SJSA1 (cell line): ENCODE data around the gene AFAP1. TPM values are rescaled to one million over a fixed set of nuclear protein-coding genes. Genes with fewer than 3 reads are reported as not detected.
A peak's percentile ranks its signal among the peaks of the same experiment; 100 is the strongest.

ENCODE experiments used
- DNase-seq, 2 experiments: peaks; one replicate each; pipeline ENCODE4 v3.0.0-alpha.2; 2015 to 2020; ENCODE audit warnings: low spot score in 2 of 2, low read depth in 1 of 2
- H3K27ac ChIP-seq: fragments of 250-450 bp; sonication (Bioruptor Pico); 2 replicates; pipeline ENCODE4 v1.5.1; 2020; ENCODE audit warnings: mild to moderate bottlenecking, moderate library complexity
- H3K27me3 ChIP-seq: fragments of 250-450 bp; sonication (Bioruptor Pico); replicated peaks from 2 replicates; pipeline ENCODE4 v1.5.1; 2020; ENCODE audit warnings: mild to moderate bottlenecking, moderate library complexity
- H3K36me3 ChIP-seq: fragments of 250-450 bp; sonication (Bioruptor Pico); 2 replicates; pipeline ENCODE4 v1.5.1; 2020; ENCODE audit warnings: mild to moderate bottlenecking
- H3K4me1 ChIP-seq: fragments of 250-450 bp; sonication (Bioruptor Pico); replicated peaks from 2 replicates; pipeline ENCODE4 v1.6.1; 2021; ENCODE audit warnings: mild to moderate bottlenecking
- H3K4me3 ChIP-seq: fragments of 250-450 bp; sonication (Bioruptor Pico); 2 replicates; pipeline ENCODE4 v1.5.1; 2020; ENCODE audit warnings: mild to moderate bottlenecking
- H3K9me3 ChIP-seq: fragments of 250-450 bp; sonication (Bioruptor Pico); replicated peaks from 2 replicates; pipeline ENCODE4 v1.5.1; 2020; ENCODE audit warnings: mild to moderate bottlenecking
- total RNA-seq: library from RNA; depleted of rRNA; stranded (reverse); fragments of >200 nt; shearing (Covaris generic); gene quantifications from 2 replicates; pipeline ENCODE4 v1.2.3, GENCODE V29; 2014

Gene AFAP1
- total RNA-seq, 1 experiment from 2014 or later: 47.4 TPM

DNA sequence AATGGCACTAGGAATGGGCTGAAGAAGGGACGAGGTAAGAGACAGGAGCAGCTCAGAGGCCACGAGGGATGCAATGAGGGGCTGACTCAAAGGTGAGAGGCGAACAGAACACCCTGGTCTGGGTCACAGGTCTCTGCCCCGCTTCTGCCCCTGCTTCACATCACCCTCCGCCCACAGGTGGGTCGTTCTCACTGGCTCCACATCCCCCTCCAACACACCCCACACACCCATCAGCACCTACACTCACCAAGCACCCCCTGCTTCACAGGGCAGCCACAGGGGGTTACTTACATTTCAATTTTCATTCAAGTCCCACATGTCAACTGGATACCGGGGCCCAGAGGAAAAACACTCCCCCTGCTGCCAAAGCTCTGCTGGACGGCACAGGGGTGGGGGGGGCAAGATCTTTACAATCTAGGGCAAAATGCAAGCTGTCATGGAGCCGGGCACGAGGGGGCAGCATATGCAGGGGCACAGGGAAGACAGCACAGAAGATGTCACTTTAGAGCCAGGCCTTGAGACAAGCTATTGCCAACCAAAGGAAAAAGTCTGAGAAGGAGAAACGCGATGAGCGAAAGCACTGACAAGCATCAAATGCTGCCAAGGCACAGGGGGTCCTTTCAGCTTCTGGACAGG, 94.0 kb downstream of the AFAP1 start:
- Histone ChIP-seq H3K27ac (peak overlapping the region; percentile 98), H3K36me3 (peaks cover 33% of the 10 kb centered on the region), H3K4me3 (no peak overlapping the region), H3K4me1 (peaks cover 82% of the 10 kb centered on the region), H3K27me3 (no peaks in the 10 kb centered on the region), H3K9me3 (no peaks in the 10 kb centered on the region)
- DNase-seq: peak in 1 of 2 experiments; percentile 54

DNA sequence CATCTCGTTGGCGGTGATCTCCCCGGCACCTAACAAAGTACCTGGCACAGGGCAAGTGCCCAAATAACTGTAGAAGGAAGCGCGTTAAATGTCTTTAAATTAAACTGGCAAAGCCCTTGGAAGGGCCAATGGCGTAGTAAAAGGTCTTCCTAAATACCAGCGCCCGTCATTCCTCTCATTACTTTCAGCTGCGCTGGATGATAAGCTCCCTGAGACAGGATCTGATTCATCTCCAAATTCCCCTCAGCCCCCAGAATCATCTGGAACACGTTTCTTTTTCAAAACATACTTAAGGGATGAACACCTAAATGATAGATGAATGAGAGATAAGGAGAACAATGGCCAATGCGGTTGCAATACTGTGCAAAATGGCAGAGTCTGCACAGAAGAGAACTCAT, 95.1 kb downstream of the AFAP1 start:
- peaks cover 74% of the 10 kb centered on the region for H3K4me1 ChIP-seq
- H3K4me3 ChIP-seq: no peak overlapping the region
- DNase-seq: peak; percentile 82 to 94
- H3K27me3 ChIP-seq: no peaks in the 10 kb centered on the region
- H3K36me3 ChIP-seq: peaks cover 36% of the 10 kb centered on the region
- H3K9me3 ChIP-seq: no peaks in the 10 kb centered on the region
- H3K27ac ChIP-seq: peak overlapping the region; percentile 98

DNA sequence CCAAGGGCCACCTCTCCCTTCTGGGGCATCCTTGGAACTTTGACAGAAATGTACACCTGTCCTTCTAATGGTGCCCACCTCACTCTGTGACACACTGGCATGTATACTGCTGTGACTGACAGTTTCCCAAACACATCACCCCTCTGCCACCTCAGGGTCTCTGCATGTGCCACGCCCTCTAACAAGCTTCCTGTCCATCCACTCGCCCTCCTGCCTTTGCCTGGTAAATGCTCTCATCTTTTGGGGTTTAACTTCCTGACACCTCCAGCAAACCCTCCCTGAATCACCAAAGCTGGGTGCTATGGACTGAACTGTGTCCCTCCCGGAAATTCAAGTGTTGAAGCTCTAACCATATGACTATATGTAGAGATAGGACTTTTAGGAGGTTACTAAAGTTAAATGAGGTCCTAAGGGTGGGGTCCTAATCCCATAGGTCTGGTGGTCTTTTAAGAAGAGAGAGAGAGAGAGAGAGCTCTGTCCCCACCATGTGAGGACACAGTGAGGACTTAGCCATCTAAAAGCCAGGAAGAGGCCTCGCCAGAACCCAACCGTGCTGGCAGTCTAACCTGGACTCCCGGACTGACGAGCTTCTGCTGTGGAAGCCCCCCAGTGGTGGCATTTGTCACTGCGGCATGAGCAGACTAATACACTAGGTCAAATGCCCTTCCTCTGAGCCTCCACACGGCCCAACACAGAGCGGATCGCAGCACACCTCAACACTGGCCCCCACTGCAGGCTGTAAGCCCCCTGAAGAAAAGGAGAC, 95.6 kb downstream of the AFAP1 start:
- H3K4me3 ChIP-seq: no peak overlapping the region
- DNase-seq: peak; percentile 91 to 95
- no peaks in the 10 kb centered on the region for H3K27me3 ChIP-seq
- peak overlapping the region; percentile 98 for H3K27ac ChIP-seq
- H3K36me3 ChIP-seq: peaks cover 33% of the 10 kb centered on the region
- peaks cover 68% of the 10 kb centered on the region for H3K4me1 ChIP-seq
- H3K9me3 ChIP-seq: no peaks in the 10 kb centered on the region

- peaks cover 46% of the 10 kb centered on the region for H3K36me3 ChIP-seq
- DNase-seq: peak; percentile 91 to 97
- H3K9me3 ChIP-seq: no peaks in the 10 kb centered on the region
- peaks cover 59% of the 10 kb centered on the region for H3K4me1 ChIP-seq
- H3K27ac ChIP-seq: peak overlapping the region; percentile 98
- H3K27me3 ChIP-seq: no peaks in the 10 kb centered on the region
- H3K4me3 ChIP-seq: 0 out of 2 replicates have a peak overlapping the region, but pooled peaks have one; percentile 3
Measured at GRCh38 chr4:7842384-7843279, 97.0 kb downstream of the AFAP1 start.

DNA sequence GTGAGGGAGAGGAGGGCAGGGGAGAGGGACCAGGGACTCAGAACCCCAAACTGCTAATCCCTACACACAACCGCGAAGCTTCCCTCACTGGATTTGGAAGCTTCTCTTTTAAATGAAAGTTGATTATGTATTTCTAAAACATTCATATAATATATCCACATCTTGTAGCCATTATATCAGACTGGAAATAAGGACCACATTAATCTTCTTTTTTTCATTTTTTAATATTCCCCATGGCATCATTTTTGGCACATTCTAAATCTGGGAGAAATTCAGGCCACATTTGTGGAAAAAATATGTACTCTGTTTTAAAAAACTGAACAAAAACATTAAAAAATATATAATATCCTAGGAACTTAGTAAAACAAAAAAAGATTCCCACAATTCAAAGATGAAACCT, 97.8 kb downstream of the AFAP1 start:
- Histone ChIP-seq H3K9me3 (no peaks in the 10 kb centered on the region), H3K36me3 (peaks cover 54% of the 10 kb centered on the region), H3K4me3 (no peak overlapping the region), H3K27me3 (no peaks in the 10 kb centered on the region), H3K4me1 (peaks cover 59% of the 10 kb centered on the region), H3K27ac (peak overlapping the region; percentile 98)
- DNase-seq: no peak

- Histone ChIP-seq H3K27me3 (no peaks in the 10 kb centered on the region), H3K9me3 (no peaks in the 10 kb centered on the region), H3K27ac (peak overlapping the region; percentile 98; the same call in 1 of the 2 replicates), H3K4me1 (peaks cover 51% of the 10 kb centered on the region), H3K4me3 (no peak overlapping the region), H3K36me3 (peaks cover 62% of the 10 kb centered on the region)
- DNase-seq: no peak
Measured at GRCh38 chr4:7841071-7841470, 98.6 kb downstream of the AFAP1 start.

DNA sequence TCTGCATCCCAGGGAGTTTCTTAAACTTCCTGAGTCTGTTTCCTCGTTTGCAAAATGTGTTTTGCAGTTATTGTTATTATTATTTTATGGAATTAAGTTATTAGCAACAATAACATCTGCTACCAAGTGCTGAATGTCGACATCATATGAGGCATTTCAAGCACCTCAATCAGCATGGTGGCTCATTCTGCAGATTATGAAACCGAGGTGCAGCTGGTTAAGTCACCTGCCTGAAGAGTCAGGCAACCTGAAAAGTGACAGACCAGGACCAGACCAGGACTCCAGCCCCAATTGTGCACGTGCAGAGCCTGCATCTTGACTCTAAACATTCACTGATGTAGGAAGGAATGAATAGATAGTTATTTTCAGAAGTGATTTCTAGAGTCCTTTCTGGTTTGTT, 99.8 kb downstream of the AFAP1 start:
- H3K9me3 ChIP-seq: no peaks in the 10 kb centered on the region
- H3K4me3 ChIP-seq: no peak overlapping the region
- DNase-seq: no peak
- peaks cover 39% of the 10 kb centered on the region for H3K4me1 ChIP-seq
- H3K27ac ChIP-seq: no peak overlapping the region
- no peaks in the 10 kb centered on the region for H3K27me3 ChIP-seq
- peaks cover 65% of the 10 kb centered on the region for H3K36me3 ChIP-seq

DNA sequence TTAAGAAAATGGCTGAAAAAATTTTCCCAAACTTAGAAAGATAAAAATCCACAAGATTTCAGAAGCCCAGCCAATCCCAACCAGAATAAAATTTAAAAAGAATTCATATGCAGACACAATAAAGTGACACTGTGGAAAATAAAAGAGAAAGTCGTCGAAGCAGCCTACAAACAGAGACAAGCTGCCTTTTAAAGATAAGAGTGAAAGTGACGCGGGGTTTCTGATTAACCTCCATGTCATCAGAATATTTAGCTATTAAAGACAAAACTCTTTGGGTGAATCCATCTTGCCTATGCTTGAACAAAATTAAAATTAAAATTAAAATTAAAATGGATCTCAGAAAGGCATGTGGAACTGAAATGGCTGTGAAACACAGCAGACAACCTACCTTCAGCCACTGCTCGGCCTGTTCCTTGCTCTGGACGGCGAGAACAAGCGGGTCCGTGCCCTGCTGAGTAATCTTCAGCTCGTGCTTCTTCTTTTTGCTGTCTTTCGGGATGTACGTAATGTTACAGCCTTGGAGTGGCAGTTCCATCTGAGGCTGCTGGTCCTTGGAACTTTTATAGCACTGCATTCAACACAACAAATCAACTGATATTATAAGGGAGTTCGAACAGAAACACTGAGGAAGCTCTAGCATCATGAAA, 101.4 kb downstream of the AFAP1 start:
- peaks cover 74% of the 10 kb centered on the region for H3K36me3 ChIP-seq

GRCh38 chr4:7837597-7838135, 102.0 kb downstream of the AFAP1 start:
- no peak for DNase-seq
- peaks cover 17% of the 10 kb centered on the region for H3K4me1 ChIP-seq
- H3K27ac ChIP-seq: no peak overlapping the region
- no peak overlapping the region for H3K4me3 ChIP-seq
- H3K36me3 ChIP-seq: peaks cover 75% of the 10 kb centered on the region
- no peaks in the 10 kb centered on the region; the same call in 1 of the 2 replicates for H3K9me3 ChIP-seq
- no peaks in the 10 kb centered on the region for H3K27me3 ChIP-seq

More for the DNA sequence above, 101.4 kb downstream of the AFAP1 start:
- Histone ChIP-seq H3K9me3 (no peaks in the 10 kb centered on the region; the same call in 1 of the 2 replicates), H3K4me1 (peaks cover 23% of the 10 kb centered on the region), H3K4me3 (no peak overlapping the region), H3K27ac (no peak overlapping the region), H3K27me3 (no peaks in the 10 kb centered on the region)
- DNase-seq: no peak

GRCh38 chr4:7831858-7832730, 107.6 kb downstream of the AFAP1 start:
- Histone ChIP-seq H3K36me3 (peaks cover 66% of the 10 kb centered on the region), H3K4me1 (peaks cover 23% of the 10 kb centered on the region), H3K27ac (no peak overlapping the region), H3K27me3 (no peaks in the 10 kb centered on the region), H3K9me3 (no peaks in the 10 kb centered on the region; the same call in 1 of the 2 replicates), H3K4me3 (no peak overlapping the region)
- no peak for DNase-seq

DNA sequence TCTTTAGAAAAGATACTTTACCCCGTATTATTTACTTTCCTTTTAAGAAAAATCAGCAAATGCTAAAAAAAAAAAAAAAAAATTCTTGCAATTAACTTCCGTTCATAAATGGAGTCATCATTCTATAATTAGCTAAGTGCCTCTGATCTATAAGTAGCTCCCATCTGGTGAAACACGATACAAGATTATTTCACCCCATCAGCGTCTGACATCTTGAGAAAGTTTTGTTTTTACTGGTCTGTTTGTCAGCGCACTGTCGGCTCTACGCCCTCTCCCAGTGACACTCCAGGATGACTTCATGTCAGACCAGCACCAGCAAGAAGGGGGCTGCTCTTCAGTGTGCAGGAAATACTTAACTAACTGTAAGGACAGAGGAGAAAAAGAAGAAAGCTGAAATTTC, 108.3 kb downstream of the AFAP1 start:
- Histone ChIP-seq H3K36me3 (peaks cover 66% of the 10 kb centered on the region), H3K4me1 (peaks cover 23% of the 10 kb centered on the region), H3K4me3 (no peak overlapping the region), H3K9me3 (no peaks in the 10 kb centered on the region; the same call in 1 of the 2 replicates), H3K27me3 (no peaks in the 10 kb centered on the region), H3K27ac (no peak overlapping the region)
- no peak for DNase-seq

GRCh38 chr4:7830747-7831146, 108.9 kb downstream of the AFAP1 start:
- no peaks in the 10 kb centered on the region; the same call in 1 of the 2 replicates for H3K9me3 ChIP-seq
- H3K4me1 ChIP-seq: peaks cover 23% of the 10 kb centered on the region
- peaks cover 60% of the 10 kb centered on the region for H3K36me3 ChIP-seq
- H3K27me3 ChIP-seq: no peaks in the 10 kb centered on the region
- H3K4me3 ChIP-seq: no peak overlapping the region
- no peak overlapping the region for H3K27ac ChIP-seq
- no peak for DNase-seq
